Naive thymus-derived CD4-positive, alpha-beta T cell (primary cell): ENCODE data around the gene UNC45A. TPM values are rescaled to one million over a fixed set of nuclear protein-coding genes. Genes with fewer than 3 reads are reported as not detected.
"Not testable (repeated sequence)": the region's sequence is repeated elsewhere in the genome, so short reads cannot be mapped to it uniquely, and the experiment has no call there.

Experiments
- ATAC-seq: fragments of 150-1000 bp; cut with Tn5 transposase; 2 replicates; pipeline ENCODE4 v1.10.0; 2021; ENCODE audit warnings: mild to moderate bottlenecking, moderate library complexity
- CTCF ChIA-PET: fragments of 350-600 bp; sonication (Branson Sonifier 250); formaldehyde crosslinking; loops from one replicate; lab custom pipeline; 2021; ENCODE audit warnings: antibody characterized with exemption; lab: Charles Lee
- POLR2A ChIA-PET: fragments of 350-600 bp; sonication (Branson Sonifier 250); formaldehyde crosslinking; loops from one replicate; lab custom pipeline; 2021; ENCODE audit warnings: antibody characterized with exemption, inconsistent platforms; lab: Charles Lee
- DNase-seq, 9 donors: peaks; one replicate each; pipeline versions ENCODE4 v3.0.0 to v3.0.0-alpha.2; 2020 to 2022; ENCODE audit warnings: mixed read lengths in 1 of 9
- H3K27ac ChIP-seq: one replicate; pipeline ENCODE4 v1.7.0; 2013; ENCODE audit warnings: mild to moderate bottlenecking, low read depth, low read length, moderate library complexity
- H3K27me3 ChIP-seq, 2 donors: one replicate each; pipeline ENCODE4 v1.7.0; 2013; ENCODE audit warnings: low read length in 2 of 2, mild to moderate bottlenecking in 2 of 2, moderate library complexity in 2 of 2; ENCODE audit not compliant: control insufficient read depth in 2 of 2, insufficient read depth in 2 of 2
- H3K36me3 ChIP-seq, 3 experiments: 1 replicate in 2 of 3; 2 replicates in 1 of 3; pipeline ENCODE4 v1.7.0; 2013; ENCODE audit warnings: low read length in 3 of 3, mild to moderate bottlenecking in 3 of 3, moderate library complexity in 1 of 3; ENCODE audit not compliant: insufficient read depth in 3 of 3, control insufficient read depth in 2 of 3
- H3K4me1 ChIP-seq, 2 donors: one replicate each; pipeline ENCODE4 v1.7.0; 2013; ENCODE audit warnings: low read length in 2 of 2, mild to moderate bottlenecking in 2 of 2, moderate library complexity in 1 of 2; ENCODE audit not compliant: control insufficient read depth in 2 of 2, insufficient read depth in 2 of 2
- H3K4me3 ChIP-seq: 2 replicates; pipeline ENCODE4 v1.7.0; 2013; ENCODE audit warnings: mild to moderate bottlenecking, low read length
- H3K9me3 ChIP-seq, 3 experiments: 1 replicate in 2 of 3; 2 replicates in 1 of 3; pipeline ENCODE4 v1.7.0; 2013; ENCODE audit warnings: low read length in 3 of 3; ENCODE audit not compliant: control insufficient read depth in 2 of 3
- H3K27ac Mint-ChIP-seq, 9 donors: one replicate each; pipeline ENCODE4 v1.8.0; 2020 to 2022; ENCODE audit warnings: mixed read lengths in 9 of 9, mild to moderate bottlenecking in 8 of 9, moderate library complexity in 5 of 9, inconsistent platforms in 2 of 9
- H3K27me3 Mint-ChIP-seq, 5 donors: one replicate each; pipeline ENCODE4 v1.8.0; 2021 to 2022; ENCODE audit warnings: mixed read lengths in 5 of 5, mild to moderate bottlenecking in 1 of 5
- H3K36me3 Mint-ChIP-seq, 5 donors: one replicate each; pipeline ENCODE4 v1.8.0; 2020 to 2022; ENCODE audit warnings: mixed read lengths in 5 of 5, mild to moderate bottlenecking in 3 of 5, inconsistent platforms in 1 of 5
- H3K4me1 Mint-ChIP-seq, 7 donors: one replicate each; pipeline ENCODE4 v1.8.0; 2020 to 2022; ENCODE audit warnings: mixed read lengths in 7 of 7, mild to moderate bottlenecking in 3 of 7, inconsistent platforms in 1 of 7
- H3K4me3 Mint-ChIP-seq, 10 donors: one replicate each; pipeline ENCODE4 v1.8.0; 2020 to 2022; ENCODE audit warnings: mild to moderate bottlenecking in 10 of 10, mixed read lengths in 10 of 10, moderate library complexity in 6 of 10, inconsistent platforms in 2 of 10
- H3K9me3 Mint-ChIP-seq, 11 donors: one replicate each; pipeline ENCODE4 v1.8.0; 2020 to 2022; ENCODE audit warnings: mixed read lengths in 11 of 11, mild to moderate bottlenecking in 4 of 11, inconsistent platforms in 1 of 11, moderate library complexity in 1 of 11
- intact Hi-C, 2 donors: fragments of 100-400 bp; cut with micrococcal nuclease; formaldehyde crosslinking; loops; one replicate each; pipeline ENCODE4 v1.15.1; 2023
- polyA plus RNA-seq, 2 donors: library from polyadenylated mRNA; unstranded; fragments of 300-500 nt; fragmentation: Illumina TruSeq; gene quantifications; one replicate each; pipeline ENCODE4 v1.2.3, GENCODE V29; 2021
- total RNA-seq, 6 experiments: library from RNA in 5 of 6; stranded (reverse) in 5 of 6; gene quantifications; 1 replicate in 5 of 6; 2 replicates in 1 of 6; pipeline ENCODE4 v1.2.3 and lab custom pipeline; 2021 to 2026

Gene UNC45A
- total and polyA plus RNA-seq, 7 experiments from 2014 or later: 34.2 to 75.1 (median 62.0) TPM

- H3K27me3 Mint-ChIP-seq: peaks cover 0 to 2% (median 0%) of the 10 kb centered on the region in 5 donors
- no peak overlapping the region for H3K27ac Mint-ChIP-seq
- Histone ChIP-seq H3K9me3 (no peaks in the 10 kb centered on the region), H3K27ac (no peak overlapping the region), H3K4me1 (peaks cover 0 to 7% of the 10 kb centered on the region in 2 donors), H3K36me3 (no peaks in the 10 kb centered on the region), H3K4me3 (no peak overlapping the region), H3K27me3 (no peaks in the 10 kb centered on the region)
- peaks cover 0 to 25% (median 0%) of the 10 kb centered on the region in 5 donors for H3K36me3 Mint-ChIP-seq
- ChIA-PET POLR2A (interaction anchor here (0.6 kb wide), 1 partner anchor 31 kb away, joined by 3 read pairs; no protein-coding TSS in a partner anchor), CTCF (no interaction called here)
- H3K4me1 Mint-ChIP-seq: peaks cover 0 to 6% (median 0%) of the 10 kb centered on the region in 7 donors
- peaks cover 0 to 1% (median 0%) of the 10 kb centered on the region in 11 donors for H3K9me3 Mint-ChIP-seq
- ATAC-seq (no peak), DNase-seq (no peak)
- H3K4me3 Mint-ChIP-seq: no peak overlapping the region
- intact Hi-C loops: no loop called here
Observed at GRCh38 chr15:90893175-90894090, 41.7 kb upstream of the UNC45A start.

- no peak overlapping the region for H3K27ac ChIP-seq
Observed at GRCh38 chr15:90895571-90896117, 39.4 kb upstream of the UNC45A start.

GRCh38 chr15:90897131-90897655, 37.9 kb upstream of the UNC45A start:
- peaks cover 0 to 21% (median 12%) of the 10 kb centered on the region in 7 donors for H3K4me1 Mint-ChIP-seq
- H3K9me3 Mint-ChIP-seq, H3K27me3 Mint-ChIP-seq, H3K9me3 ChIP-seq, H3K4me3 ChIP-seq, H3K27ac ChIP-seq, H3K27me3 ChIP-seq, H3K4me3 Mint-ChIP-seq, intact Hi-C loops, DNase-seq, H3K36me3 ChIP-seq, H3K4me1 ChIP-seq: not testable (repeated sequence)
- POLR2A ChIA-PET: interaction anchor here (1.2 to 1.3 kb wide), 2 partner anchors 11 to 34 kb away, joined by 3 read pairs; no protein-coding TSS in a partner anchor
- CTCF ChIA-PET: interaction anchor here (0.8 to 1.2 kb wide), 2 partner anchors 12 to 35 kb away, joined by 4 read pairs; partner anchors contain the start of gene HDDC3
- peaks cover 0 to 15% (median 0%) of the 10 kb centered on the region in 5 donors for H3K36me3 Mint-ChIP-seq
- H3K27ac Mint-ChIP-seq: peak overlapping the region in 1 of 9 donors; percentile 51
- peak; percentile 63 for ATAC-seq

More at GRCh38 chr15:90895571-90896117, 39.4 kb upstream of the UNC45A start:
- CTCF ChIA-PET: interaction anchor here (0.6 to 1.5 kb wide), 2 partner anchors 8 to 9 kb away, joined by 3 to 5 read pairs; no protein-coding TSS in a partner anchor
- Mint-ChIP-seq H3K27me3 (no peaks in the 10 kb centered on the region), H3K36me3 (peaks cover 0 to 18% (median 0%) of the 10 kb centered on the region in 5 donors), H3K4me1 (peaks cover 0 to 9% (median 0%) of the 10 kb centered on the region in 7 donors), H3K27ac (peak overlapping the region in 1 of 9 donors; percentile 74), H3K4me3 (no peak overlapping the region), H3K9me3 (peaks cover 0 to 1% (median 0%) of the 10 kb centered on the region in 11 donors)
- no peaks in the 10 kb centered on the region for H3K4me1 ChIP-seq
- intact Hi-C loops: no loop called here
- no peak for ATAC-seq
- H3K36me3 ChIP-seq: no peaks in the 10 kb centered on the region
- POLR2A ChIA-PET: interaction anchor here (0.6 kb wide), 1 partner anchor 218 kb away, joined by 3 read pairs; no protein-coding TSS in a partner anchor
- H3K4me3 ChIP-seq: no peak overlapping the region
- H3K9me3 ChIP-seq: no peaks in the 10 kb centered on the region
- H3K27me3 ChIP-seq: no peaks in the 10 kb centered on the region
- DNase-seq: no peak

- CTCF ChIA-PET: interaction anchor here (0.7 to 8.0 kb wide), 4 partner anchors 15 to 402 kb away, joined by 3 to 150 read pairs (median 10); partner anchors contain the start of genes HDDC3 and UNC45A
- ATAC-seq: no peak
- POLR2A ChIA-PET: interaction anchor here (0.7 to 8.3 kb wide), 3 partner anchors 30 to 382 kb away, joined by 3 to 213 read pairs (median 3); partner anchors contain the start of genes HDDC3 and UNC45A
- H3K9me3 ChIP-seq: no peaks in the 10 kb centered on the region
- intact Hi-C loops: loop anchor here (1.0 to 5.0 kb wide), 5 partner anchors 33 to 549 kb away; partner anchors contain the start of genes BLM (in 1 of the 2), VPS33B (in 1 of the 2) and ZNF774 (in 1 of the 2)
- H3K4me3 ChIP-seq: no peak overlapping the region
- no peaks in the 10 kb centered on the region for H3K27me3 ChIP-seq
- peak overlapping the region; percentile 85 to 96 (median 90) for H3K4me3 Mint-ChIP-seq
- peaks cover 12 to 17% of the 10 kb centered on the region in 2 donors for H3K4me1 ChIP-seq
- H3K4me1 Mint-ChIP-seq: peaks cover 11 to 40% (median 34%) of the 10 kb centered on the region in 7 donors
- no peaks in the 10 kb centered on the region for H3K9me3 Mint-ChIP-seq
- peaks cover 9 to 15% (median 11%) of the 10 kb centered on the region in 5 donors for H3K36me3 Mint-ChIP-seq
- peak overlapping the region; percentile 81 to 95 (median 90) for H3K27ac Mint-ChIP-seq
- H3K27ac ChIP-seq: peak overlapping the region; percentile 72
- no peak for DNase-seq
- no peaks in the 10 kb centered on the region for H3K27me3 Mint-ChIP-seq
- peaks cover 0 to 15% (median 4%) of the 10 kb centered on the region in 3 experiments for H3K36me3 ChIP-seq
Observed at GRCh38 chr15:90901175-90902039, 33.7 kb upstream of the UNC45A start.

- Mint-ChIP-seq H3K9me3 (no peaks in the 10 kb centered on the region), H3K27ac (peak overlapping the region; percentile 81 to 95 (median 90)), H3K4me3 (peak overlapping the region; percentile 85 to 96 (median 90)), H3K36me3 (peaks cover 9 to 18% (median 11%) of the 10 kb centered on the region in 5 donors), H3K4me1 (peaks cover 11 to 37% (median 34%) of the 10 kb centered on the region in 7 donors), H3K27me3 (no peaks in the 10 kb centered on the region)
- peaks cover 12 to 17% of the 10 kb centered on the region in 2 donors for H3K4me1 ChIP-seq
- H3K27ac ChIP-seq: peak overlapping the region; percentile 72
- peak; percentile 60 to 81 (median 73) for DNase-seq
- no peaks in the 10 kb centered on the region for H3K27me3 ChIP-seq
- H3K9me3 ChIP-seq: no peaks in the 10 kb centered on the region
- H3K4me3 ChIP-seq: peak overlapping the region; percentile 82
- intact Hi-C loops: loop anchor here (1.0 to 5.0 kb wide), 5 partner anchors 32 to 550 kb away; partner anchors contain the start of genes BLM (in 1 of the 2), VPS33B (in 1 of the 2) and ZNF774 (in 1 of the 2)
- H3K36me3 ChIP-seq: peaks cover 0 to 23% (median 12%) of the 10 kb centered on the region in 3 experiments
- CTCF ChIA-PET: interaction anchor here (0.6 to 8.0 kb wide), 7 partner anchors 16 to 403 kb away, joined by 3 to 150 read pairs (median 5); partner anchors contain the start of genes HDDC3 and UNC45A
- peak; percentile 84 for ATAC-seq
- POLR2A ChIA-PET: interaction anchor here (0.7 to 8.3 kb wide), 5 partner anchors 19 to 383 kb away, joined by 3 to 213 read pairs (median 4); partner anchors contain the start of genes HDDC3, RCCD1 and UNC45A
Observed at GRCh38 chr15:90902040-90902839, 32.8 kb upstream of the UNC45A start.
